Upper lobe of right lung (tissue), 1 donor: Measurements from ENCODE around the gene FAM221B. TPM values are rescaled to one million over a fixed set of nuclear protein-coding genes. Genes with fewer than 3 reads are reported as not detected.

Experiments
- ATAC-seq: fragments of 200-7000 bp; cut with Tn5 transposase; one replicate; pipeline ENCODE4 v1.9.1; 2020; ENCODE audit warnings: mild to moderate bottlenecking, moderate library complexity
- DNase-seq: peaks from one replicate; pipeline ENCODE4 v3.0.0-alpha.2; 2020
- H3K27ac ChIP-seq: fragments of 200-600 bp; one replicate; pipeline ENCODE4 v1.8.0; 2022
- H3K27me3 ChIP-seq: fragments of 200-600 bp; one replicate; pipeline ENCODE4 v1.8.0; 2022; ENCODE audit warnings: mild to moderate bottlenecking
- H3K36me3 ChIP-seq: fragments of 200-600 bp; one replicate; pipeline ENCODE4 v1.8.0; 2022
- H3K4me1 ChIP-seq: fragments of 200-600 bp; one replicate; pipeline ENCODE4 v1.8.0; 2022
- H3K4me3 ChIP-seq: fragments of 200-600 bp; one replicate; pipeline ENCODE4 v1.8.0; 2022; ENCODE audit warnings: mild to moderate bottlenecking
- H3K9me3 ChIP-seq: fragments of 200-600 bp; one replicate; pipeline ENCODE4 v1.8.0; 2022
- CTCF ChIP-seq: fragments of 200-600 bp; IDR thresholded peaks from one replicate; pipeline ENCODE4 v1.8.0; 2022; ENCODE audit warnings: antibody characterized with exemption
- intact Hi-C: fragments of 100-400 bp; cut with DNase I; formaldehyde crosslinking; loops from one replicate; pipeline ENCODE4 v1.11.0; 2022
- total RNA-seq: library from RNA; stranded (reverse); fragmentation: NEBNext Ultra II Directional; extraction: Animal tissue kit (Norgen Biotek cat#: 25700); gene quantifications from one replicate; pipeline ENCODE4 v1.2.1, GENCODE V29; 2021
- donor health status: DM: no; HTN: yes; CAD: no; lungs with severe emphysema.

The FAM221B gene
- total RNA-seq, 1 donor from 2014 or later: not detected

GRCh38 chr9:35827486-35827885 lies 1.0 kb downstream of the FAM221B start:
- Histone ChIP-seq H3K4me1 (peaks cover 7% of the 10 kb centered on the region), H3K27me3 (no peaks in the 10 kb centered on the region), H3K9me3 (no peaks in the 10 kb centered on the region), H3K27ac (no peak overlapping the region), H3K36me3 (no peaks in the 10 kb centered on the region), H3K4me3 (no peak overlapping the region)
- DNase-seq (no peak), ATAC-seq (no peak)
- intact Hi-C loops: loop anchor here (10.0 kb wide), 1 partner anchor 47 kb away; the partner anchor contains the start of gene OR13J1
- TF ChIP-seq CTCF: no peak

- ATAC-seq: peak; percentile 71
- H3K4me3 ChIP-seq: no peak overlapping the region
- H3K27ac ChIP-seq: no peak overlapping the region
- TF ChIP-seq CTCF: peak; percentile 85
- no peaks in the 10 kb centered on the region for H3K36me3 ChIP-seq
- H3K9me3 ChIP-seq: no peaks in the 10 kb centered on the region
- intact Hi-C loops: loop anchor here (10.0 kb wide), 1 partner anchor 49 kb away; the partner anchor contains the start of gene OR13J1
- H3K4me1 ChIP-seq: peaks cover 7% of the 10 kb centered on the region
- DNase-seq: no peak
- no peaks in the 10 kb centered on the region for H3K27me3 ChIP-seq
These were observed 2.3 kb downstream of the FAM221B start for GRCh38 chr9:35826071-35826701.

GRCh38 chr9:35822926-35823325 lies 5.6 kb downstream of the FAM221B start:
- Histone ChIP-seq H3K27ac (no peak overlapping the region), H3K27me3 (no peaks in the 10 kb centered on the region), H3K4me1 (no peaks in the 10 kb centered on the region), H3K9me3 (no peaks in the 10 kb centered on the region), H3K4me3 (no peak overlapping the region), H3K36me3 (no peaks in the 10 kb centered on the region)
- ATAC-seq: no peak
- intact Hi-C loops: loop anchor here (10.0 kb wide), 1 partner anchor 52 kb away; the partner anchor contains the start of gene OR13J1
- no peak for DNase-seq
- no peak for TF ChIP-seq CTCF

- no peak for DNase-seq
- TF ChIP-seq CTCF: no peak
- no peak for ATAC-seq
- H3K4me3 ChIP-seq: no peak overlapping the region
- no peaks in the 10 kb centered on the region for H3K4me1 ChIP-seq
- no peaks in the 10 kb centered on the region for H3K36me3 ChIP-seq
- no peaks in the 10 kb centered on the region for H3K27me3 ChIP-seq
- H3K9me3 ChIP-seq: no peaks in the 10 kb centered on the region
- H3K27ac ChIP-seq: no peak overlapping the region
- intact Hi-C loops: loop anchor here (10.0 kb wide), 1 partner anchor 55 kb away; the partner anchor contains the start of gene OR13J1
These were observed 8.5 kb downstream of the FAM221B start for GRCh38 chr9:35820076-35820475.

- ATAC-seq (no peak), DNase-seq (no peak)
- peaks cover 9% of the 10 kb centered on the region for H3K4me1 ChIP-seq
- H3K27me3 ChIP-seq: no peaks in the 10 kb centered on the region
- H3K4me3 ChIP-seq: no peak overlapping the region
- intact Hi-C loops: no loop called here
- no peaks in the 10 kb centered on the region for H3K9me3 ChIP-seq
- no peak overlapping the region for H3K27ac ChIP-seq
- H3K36me3 ChIP-seq: no peaks in the 10 kb centered on the region
- no peak for TF ChIP-seq CTCF
These were observed 10.2 kb downstream of the FAM221B start for GRCh38 chr9:35818341-35818740.

GRCh38 chr9:35816708-35817107 lies 11.8 kb downstream of the FAM221B start:
- no peak overlapping the region for H3K27ac ChIP-seq
- H3K4me1 ChIP-seq: peaks cover 23% of the 10 kb centered on the region
- intact Hi-C loops: no loop called here
- ATAC-seq: no peak
- DNase-seq: no peak
- no peak for TF ChIP-seq CTCF
- H3K4me3 ChIP-seq: no peak overlapping the region
- no peaks in the 10 kb centered on the region for H3K36me3 ChIP-seq
- no peaks in the 10 kb centered on the region for H3K9me3 ChIP-seq
- no peaks in the 10 kb centered on the region for H3K27me3 ChIP-seq
